G401 (cell line): ENCODE results near the gene ASB3. TPM values are rescaled to one million over a fixed set of nuclear protein-coding genes. Genes with fewer than 3 reads are reported as not detected.
"Not testable (repeated sequence)": the region's sequence is repeated elsewhere in the genome, so short reads cannot be mapped to it uniquely, and the experiment has no call there.

Experiments used
- DNase-seq: peaks from one replicate; pipeline ENCODE4 v3.0.0-alpha.2; 2015; ENCODE audit warnings: low spot score
- in situ Hi-C: cut with HindIII; loops from 2 replicates; pipeline ENCODE4 v1.10.0; 2016; ENCODE audit warnings: low sequenced_read_pairs, mixed read lengths
- total RNA-seq: library from RNA; depleted of rRNA; stranded (reverse); fragments of >200 nt; shearing (Covaris generic); gene quantifications from 2 replicates; pipeline ENCODE4 v1.2.3, GENCODE V29; 2014

ASB3 gene
- total RNA-seq, 1 experiment from 2014 or later, result 42.3 TPM

DNA sequence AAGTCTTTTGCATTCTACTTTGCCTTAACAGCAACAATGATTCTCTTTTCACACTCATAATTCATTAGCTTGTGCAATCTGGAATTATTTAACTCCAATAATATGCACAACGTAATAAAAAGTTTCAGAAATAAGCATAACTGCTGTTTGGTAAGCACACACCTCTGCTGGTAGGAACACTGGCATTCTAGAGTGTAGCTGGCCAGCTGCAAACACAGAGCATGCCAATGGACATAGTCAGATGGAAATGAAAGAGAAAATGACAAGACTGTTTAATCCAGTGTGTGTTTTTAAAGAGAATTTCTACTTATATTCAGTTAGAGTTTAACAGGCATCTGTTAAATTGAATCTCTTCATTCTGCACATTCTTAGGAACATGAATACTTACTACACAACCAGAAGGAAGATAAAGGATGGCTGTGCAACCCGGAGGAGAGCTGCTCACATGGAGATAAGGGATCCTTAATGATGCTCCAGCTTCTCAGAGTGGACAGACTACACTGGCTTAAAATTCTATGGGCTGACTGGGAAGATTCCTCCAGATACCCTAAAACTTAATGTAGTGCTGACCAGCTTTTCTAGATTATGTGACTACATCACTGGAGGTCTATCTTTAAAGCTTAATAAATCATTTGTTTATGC is 113.8 kb downstream of the ASB3 start:
- no peak for DNase-seq
- in situ Hi-C loops, result no loop called here

DNA sequence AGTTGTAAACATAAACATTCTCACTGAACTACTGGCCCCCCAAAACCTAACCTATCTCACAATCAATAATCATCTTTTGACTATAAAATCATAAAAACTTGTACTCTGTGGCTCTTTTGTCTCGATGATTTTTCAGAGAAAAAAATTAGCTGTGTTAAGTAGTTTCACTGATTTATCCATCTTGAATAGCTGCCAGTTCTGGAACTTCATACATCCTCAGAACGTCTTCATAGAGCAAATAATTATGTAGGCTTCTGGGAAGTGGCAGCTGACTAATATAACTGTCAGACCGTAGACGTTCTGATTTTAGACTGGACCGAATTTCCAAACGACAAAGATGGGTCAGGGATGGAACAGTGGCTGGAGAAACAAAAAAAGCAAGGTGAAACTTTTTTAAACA is 116.4 kb downstream of the ASB3 start:
- in situ Hi-C loops, result no loop called here

DNA sequence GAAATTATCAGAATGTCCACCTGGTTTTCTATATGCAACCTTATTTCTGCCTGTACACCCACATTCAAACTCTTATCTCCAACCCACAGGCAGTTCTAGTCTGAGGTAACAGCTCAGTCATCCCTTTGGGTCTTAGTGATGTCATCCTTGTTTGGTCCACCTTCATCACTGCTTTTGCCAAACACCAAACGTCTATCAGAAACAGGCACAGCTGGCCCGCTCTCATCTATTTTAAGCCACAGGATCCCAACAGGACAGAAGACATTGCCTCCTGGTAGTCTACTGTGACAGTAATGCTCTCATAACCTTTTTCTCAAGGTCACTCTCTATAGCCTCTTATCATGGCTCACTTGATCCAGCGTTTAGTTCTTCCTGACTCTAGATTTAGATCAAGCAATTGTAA is 118.1 kb downstream of the ASB3 start:
- no peak for DNase-seq
- in situ Hi-C loops, result no loop called here

More for the DNA sequence above, 116.4 kb downstream of the ASB3 start:
- DNase-seq, result no peak

DNA sequence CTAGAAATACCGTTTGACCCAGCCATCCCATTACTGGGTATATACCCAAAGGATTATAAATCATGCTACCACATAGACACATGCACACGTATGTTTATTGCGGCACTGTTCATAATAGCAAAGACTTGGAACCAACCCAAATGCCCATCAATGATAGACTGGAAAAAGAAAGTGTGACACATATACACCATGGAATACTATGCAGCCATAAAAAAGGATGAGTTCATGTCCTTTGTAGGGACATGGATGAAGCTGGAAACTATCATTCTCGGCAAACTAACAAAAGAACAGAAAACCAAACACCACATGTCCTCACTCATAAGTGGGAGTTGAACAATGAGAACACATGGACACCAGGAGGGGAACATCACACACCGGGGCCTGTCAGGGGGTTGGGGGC is 119.6 kb downstream of the ASB3 start:
- DNase-seq, in situ Hi-C loops: not testable (repeated sequence)

DNA sequence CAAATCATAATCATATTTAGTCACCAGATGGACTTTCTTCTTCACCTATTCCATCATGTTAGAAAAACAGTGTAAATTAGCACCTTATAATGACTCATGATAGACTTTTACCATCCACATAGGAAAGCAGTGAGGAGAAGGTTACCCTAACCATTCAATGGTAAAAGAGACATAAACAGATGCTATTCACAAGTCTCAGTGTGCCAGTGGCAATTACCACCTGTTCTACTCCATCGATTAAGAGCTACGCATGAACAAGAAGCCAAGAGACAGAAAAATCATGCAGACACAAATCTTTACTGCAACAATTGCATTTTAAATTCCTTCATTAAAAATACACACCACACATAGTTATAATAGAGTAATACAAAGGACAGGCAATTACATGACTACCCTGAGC is 125.9 kb downstream of the ASB3 start:
- DNase-seq, result no peak
- in situ Hi-C loops, result no loop called here

DNA sequence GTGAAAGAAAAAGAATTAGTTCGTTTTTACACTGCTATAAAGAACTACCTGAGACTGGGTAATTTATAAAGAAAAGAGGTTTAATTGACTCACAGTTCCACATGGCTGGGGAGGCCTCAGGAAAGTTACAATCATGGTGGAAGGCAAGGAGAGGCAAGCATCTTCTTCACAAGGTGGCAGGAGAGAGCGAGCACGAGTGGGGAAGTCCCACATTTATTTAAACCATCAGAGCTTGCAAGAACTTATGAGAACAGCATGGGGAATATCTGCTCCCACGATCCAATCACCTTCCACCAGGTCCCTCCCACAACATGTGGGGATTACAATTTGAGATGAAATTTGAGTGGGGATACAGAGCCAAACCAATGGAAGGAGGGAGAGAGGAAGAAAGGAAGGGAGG is 128.3 kb downstream of the ASB3 start:
- DNase-seq, in situ Hi-C loops: not testable (repeated sequence)

DNA sequence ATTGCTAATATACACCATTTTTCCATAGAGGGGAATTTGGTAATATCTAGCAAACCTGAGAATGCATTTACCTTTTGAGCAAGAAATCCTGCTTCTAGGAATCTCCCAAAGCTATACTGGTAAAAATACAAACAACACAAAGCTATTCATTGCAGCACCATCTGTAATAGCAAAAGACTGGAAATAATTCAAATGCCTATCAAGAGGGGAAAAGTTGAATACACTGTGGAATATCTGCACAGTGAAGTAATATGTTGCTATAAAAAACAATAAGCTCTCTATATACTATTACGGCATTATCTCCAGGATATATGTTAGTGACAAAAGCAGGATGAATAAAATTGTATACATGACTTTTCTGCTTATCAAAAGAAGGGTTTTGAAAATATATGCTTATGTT is 131.5 kb downstream of the ASB3 start:
- in situ Hi-C loops, result no loop called here
- no peak for DNase-seq

DNA sequence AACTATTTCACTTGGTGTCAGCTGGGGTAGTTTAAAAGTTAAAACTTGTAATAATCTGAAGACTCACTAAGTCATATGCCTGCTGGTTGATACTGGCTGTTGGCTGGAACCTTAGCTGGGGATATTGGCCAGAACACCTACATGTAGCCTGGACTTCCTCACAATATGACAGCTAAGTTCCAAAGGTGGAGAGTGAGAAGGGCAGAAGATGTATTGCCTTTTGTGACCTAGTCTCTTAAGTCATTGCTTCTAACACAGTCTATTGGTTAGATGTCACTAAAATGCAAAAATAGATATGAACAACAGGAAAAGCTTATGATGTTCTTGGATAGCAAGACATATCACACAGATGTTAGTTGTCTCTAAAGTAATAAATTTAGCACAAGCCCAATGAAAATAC is 132.4 kb downstream of the ASB3 start:
- no peak for DNase-seq
- in situ Hi-C loops, result no loop called here

DNA sequence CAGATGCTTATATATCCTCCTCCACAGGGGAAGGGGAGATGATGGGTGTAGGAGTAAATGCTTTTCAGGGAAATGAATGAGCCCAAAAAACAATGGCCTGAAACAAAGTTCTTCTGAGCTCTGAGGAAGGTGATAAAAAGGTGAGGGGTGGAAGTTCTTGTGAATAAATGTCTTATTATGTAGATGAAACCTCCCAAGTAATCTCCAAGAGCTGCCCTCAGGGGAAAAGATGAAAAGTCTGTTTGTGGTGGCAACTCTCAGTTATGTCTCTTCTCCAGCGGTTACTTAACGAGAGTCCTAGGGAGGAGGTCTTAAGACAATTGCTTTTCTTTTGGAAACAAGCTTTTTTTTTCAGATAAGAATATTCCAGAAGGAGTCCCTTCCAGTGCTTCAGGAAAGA is 134.6 kb downstream of the ASB3 start:
- DNase-seq, result no peak
- in situ Hi-C loops, result no loop called here

DNA sequence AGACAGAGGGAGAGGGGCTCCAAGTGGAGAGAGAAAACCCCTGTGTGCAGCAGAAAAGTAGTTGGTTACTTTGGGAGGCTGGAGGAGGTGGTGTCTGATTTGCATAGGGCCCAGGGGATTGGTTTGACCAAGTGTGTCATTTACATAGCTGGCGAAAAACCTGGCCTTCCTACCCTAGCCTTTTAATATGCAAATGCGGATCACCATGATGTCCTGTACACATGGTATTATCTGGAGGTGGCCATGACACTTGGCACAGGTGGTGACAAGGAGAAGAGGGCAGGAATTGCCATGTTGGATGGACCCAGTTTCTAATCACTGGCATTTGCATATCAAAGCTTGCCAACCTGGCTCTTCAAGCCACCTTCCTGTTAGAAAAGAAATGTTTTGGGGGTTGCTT is 140.0 kb downstream of the ASB3 start:
- in situ Hi-C loops, result no loop called here
- DNase-seq, result no peak

DNA sequence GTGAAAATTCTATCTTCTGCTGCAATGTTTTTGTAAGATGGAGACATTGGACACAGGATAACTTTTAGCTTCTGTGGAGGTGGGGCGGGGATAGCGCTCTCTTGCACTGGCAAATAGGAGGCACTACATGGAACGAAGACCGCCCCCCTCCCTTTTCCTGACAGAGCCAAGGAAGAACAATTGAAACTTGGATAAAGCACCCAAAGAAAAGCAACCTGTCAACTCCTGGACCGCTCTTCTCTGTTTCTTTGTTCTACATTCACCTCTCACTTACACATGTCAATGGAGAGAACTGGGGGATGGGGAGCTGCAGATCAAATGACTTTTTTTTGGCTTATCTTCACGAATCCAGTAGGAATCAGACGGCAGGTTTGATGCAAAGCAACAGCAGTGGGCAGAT is 145.5 kb downstream of the ASB3 start:
- in situ Hi-C loops, result no loop called here
- no peak for DNase-seq

DNA sequence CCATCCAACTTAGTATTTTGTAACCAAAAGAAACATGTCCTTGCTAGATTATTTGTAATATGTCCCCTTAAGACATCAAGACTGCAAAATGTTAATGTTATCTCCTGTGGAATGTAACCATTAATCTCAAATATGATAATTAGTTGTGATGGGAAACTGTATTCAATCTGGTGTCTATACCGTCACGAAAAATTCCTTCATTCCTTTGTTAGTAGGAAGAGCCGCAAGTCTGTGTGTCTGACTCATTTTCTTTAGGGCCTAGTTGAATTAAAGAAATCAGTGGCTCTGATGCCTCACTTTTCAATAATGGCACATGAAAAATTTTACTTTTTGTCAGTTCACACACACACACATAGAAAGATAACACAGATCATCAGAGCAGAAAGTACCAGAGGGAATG is 146.3 kb downstream of the ASB3 start:
- DNase-seq, result no peak
- in situ Hi-C loops, result no loop called here

DNA sequence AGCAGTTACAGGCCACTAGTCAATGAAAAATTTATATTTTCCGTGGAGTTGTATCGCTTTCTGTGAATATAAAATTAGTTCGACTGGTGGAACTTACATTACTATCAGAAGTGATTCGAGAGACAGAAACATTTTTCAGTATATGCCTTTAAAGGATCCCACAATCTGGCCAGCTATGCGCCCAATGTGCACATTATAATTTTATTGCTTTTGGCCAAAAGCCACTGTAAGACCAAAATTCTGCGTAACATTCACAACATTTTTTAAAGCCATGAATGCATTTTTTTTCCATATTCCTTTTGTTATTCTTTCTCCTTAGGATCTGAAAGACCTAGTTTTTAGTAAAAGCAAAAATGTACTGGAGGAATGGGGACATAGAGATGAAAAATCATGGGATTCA is 150.2 kb downstream of the ASB3 start:
- in situ Hi-C loops, result no loop called here
- no peak for DNase-seq

DNA sequence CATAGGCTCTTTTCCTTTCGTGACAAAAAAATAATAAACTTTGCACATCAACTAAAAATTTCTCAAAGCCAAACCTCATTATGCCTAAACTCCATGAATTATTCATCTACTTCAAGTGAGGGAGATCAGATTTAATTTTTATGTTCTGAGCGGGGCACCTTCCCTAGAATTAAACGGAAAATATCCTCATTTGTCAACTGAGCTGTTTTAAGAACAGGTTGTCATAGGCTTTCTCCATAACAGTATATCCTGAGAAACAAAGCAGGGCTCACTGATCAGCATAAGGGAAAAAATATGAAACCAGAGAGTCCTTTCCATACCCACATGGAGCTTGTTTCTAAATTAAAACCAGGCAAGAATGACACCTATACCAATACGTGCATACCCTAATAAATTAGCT is 150.6 kb downstream of the ASB3 start:
- in situ Hi-C loops, result no loop called here
- DNase-seq, result no peak

DNA sequence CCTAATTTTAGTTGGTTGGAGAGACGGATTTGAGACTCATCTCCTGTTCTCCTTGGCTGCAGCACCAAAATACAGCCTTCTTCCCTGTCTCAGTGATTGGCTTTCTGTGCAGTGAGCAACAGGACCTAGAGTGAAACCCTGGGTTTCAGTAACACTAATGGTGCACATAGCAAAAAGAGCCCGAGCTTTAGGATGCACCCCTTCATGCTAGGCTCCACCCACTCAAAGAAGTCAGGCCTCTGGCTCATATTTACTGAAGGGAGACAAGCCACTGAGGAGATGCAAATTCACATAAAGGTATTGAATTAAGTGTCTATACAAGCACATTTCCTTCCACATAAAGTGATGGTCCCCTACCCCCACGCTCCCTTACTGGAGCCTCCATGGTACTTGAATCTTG is 151.1 kb downstream of the ASB3 start:
- in situ Hi-C loops, result no loop called here
- no peak for DNase-seq

DNA sequence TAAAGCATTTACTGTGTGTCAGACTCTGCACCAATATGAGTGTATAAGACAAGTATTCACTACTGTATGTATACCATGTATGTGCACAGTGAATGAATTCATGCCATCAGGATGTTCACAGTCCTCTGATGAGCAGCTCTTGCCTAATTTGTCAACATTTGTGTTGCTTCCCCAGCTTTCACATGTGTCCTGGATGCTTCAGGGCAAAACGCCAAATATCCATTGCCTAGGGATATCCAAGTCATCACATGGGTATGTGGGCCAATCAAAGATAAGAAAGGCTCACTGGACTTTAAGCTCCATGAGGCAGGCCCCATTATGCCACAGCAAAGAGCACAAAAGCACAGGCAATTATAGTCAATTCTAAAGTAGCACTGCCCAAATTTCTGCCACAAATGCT is 153.3 kb downstream of the ASB3 start:
- DNase-seq, result no peak
- in situ Hi-C loops, result no loop called here

DNA sequence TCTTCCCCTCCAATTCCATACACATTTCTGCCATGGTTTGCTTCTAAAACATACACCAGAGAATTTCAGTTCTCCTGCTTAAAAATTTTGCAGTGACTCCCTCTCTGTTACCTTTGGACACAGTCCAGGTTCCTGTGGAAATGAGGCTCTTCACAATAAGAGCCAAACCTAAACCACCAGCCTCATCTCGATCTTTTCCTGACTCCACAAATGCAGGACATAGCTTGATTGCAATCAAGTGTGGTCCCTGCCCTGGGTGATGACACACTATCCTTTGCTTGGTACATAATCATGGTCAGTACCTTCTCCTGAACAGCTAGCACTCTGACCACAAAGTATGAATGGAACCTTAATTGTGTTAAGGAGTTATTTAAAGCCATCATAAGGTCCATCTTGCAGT is 154.0 kb downstream of the ASB3 start:
- peak; percentile 2 for DNase-seq
- in situ Hi-C loops, result no loop called here

DNA sequence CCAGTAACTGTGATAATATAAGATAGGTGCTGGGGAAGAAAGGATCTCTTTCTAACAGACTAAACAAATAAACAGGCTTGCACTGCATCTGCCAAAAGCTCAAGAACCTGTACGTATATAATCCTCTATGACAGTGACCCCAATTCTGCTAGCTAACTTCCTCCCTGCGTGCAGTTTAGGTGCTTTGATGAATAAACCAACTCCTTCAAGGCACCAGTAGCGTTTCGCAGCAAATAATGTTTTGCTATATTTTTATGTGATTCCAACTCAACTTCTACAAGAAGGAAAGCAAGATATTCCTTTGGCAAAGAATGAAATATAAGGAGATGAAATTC is 154.7 kb downstream of the ASB3 start:
- no peak for DNase-seq
- in situ Hi-C loops, result no loop called here

DNA sequence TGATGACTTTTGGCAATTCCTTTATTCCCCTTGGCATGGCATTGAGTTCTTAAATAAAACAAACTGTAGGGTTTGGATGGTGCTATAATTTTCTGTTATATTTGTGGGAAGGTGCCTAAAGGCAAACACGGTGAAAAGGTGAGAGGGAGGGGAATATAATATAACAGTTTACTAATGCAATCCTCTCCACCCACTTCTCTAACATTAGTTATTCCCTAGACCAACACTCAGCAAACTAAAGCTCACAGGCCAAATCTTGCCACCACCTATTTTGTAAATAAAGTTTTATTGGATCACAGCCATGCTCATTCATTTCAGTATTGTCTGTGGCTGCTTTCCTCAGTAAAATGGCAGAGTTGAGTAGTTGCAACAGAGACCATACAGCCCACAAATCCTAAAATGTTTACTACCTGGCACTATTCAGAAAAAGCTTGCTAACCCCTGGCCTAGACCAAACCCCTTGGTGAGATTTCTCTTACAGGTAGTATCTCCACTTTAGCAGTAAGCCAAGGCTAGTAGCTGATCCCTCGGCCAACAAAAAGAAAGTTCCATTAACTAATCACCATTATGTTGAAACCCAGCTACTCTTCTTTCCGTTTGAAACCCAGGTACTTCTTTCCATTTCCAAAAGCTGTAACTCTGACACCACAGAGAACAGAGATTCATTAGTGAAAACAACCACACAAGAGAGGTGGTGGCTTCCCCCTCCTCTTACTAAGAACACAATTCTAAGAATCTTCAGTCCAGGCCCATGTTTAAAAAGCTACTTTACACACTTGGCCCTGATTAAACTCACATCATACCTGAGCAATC is 155.2 kb downstream of the ASB3 start:
- no peak for DNase-seq
- in situ Hi-C loops, result no loop called here

DNA sequence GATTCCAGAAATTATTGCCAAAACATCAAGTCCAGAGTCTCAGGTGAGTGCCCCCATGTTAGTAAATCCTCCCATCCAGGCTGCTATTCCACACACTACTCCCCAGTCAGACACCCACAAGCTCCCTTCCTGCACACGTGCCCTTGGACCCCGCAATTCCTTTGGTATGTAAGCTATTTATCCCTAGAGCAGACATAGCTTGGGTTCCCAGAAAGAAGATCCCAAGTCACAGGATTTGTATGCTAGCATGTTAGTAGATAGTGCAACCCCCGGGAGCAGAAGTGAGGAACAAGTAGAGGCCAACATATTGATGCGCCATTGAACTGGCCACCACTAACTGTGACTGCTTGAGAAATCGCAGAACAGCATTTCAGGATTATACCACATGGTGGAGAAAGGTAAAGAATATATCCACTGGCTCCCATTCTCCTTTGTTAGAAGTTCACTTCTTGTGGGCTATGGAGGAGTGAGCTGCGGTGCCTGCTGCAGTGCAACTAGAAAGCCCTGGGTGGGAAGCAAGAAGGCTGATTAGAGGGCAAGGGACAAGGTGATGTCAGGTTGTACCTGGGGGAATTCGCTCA is 156.6 kb downstream of the ASB3 start:
- DNase-seq, result no peak
- in situ Hi-C loops, result no loop called here

DNA sequence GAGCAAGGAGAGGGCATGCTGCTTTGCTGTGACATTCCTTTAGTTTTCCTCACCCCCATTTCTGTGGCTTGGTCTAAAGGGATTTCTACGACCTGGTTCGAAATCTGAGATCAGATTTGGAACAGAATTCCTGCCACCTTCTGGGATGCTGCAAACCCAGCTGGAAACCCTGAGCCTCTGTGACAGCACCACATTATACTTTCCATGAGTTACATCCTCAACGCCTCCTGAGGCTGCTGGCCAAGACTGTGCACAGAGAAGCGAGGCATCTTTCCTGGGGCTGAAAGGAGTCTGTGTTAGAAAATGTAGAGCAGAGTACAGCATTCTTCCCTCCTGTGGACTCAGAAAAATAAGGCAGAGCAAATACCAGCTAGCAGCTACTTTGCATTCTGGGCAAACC is 157.3 kb downstream of the ASB3 start:
- in situ Hi-C loops, result no loop called here
- peak; percentile 2 for DNase-seq
